DMS79 (cell line): ENCODE results near the gene MYCBP2.
A peak's percentile ranks its signal among the peaks of the same experiment; 100 is the strongest.
"Not testable (repeated sequence)": the region's sequence is repeated elsewhere in the genome, so short reads cannot be mapped to it uniquely, and the experiment has no call there.

Experiments
- DNase-seq: peaks from one replicate; lab custom pipeline; 2025; lab: John Stamatoyannopoulos, UW

Gene MYCBP2

DNA sequence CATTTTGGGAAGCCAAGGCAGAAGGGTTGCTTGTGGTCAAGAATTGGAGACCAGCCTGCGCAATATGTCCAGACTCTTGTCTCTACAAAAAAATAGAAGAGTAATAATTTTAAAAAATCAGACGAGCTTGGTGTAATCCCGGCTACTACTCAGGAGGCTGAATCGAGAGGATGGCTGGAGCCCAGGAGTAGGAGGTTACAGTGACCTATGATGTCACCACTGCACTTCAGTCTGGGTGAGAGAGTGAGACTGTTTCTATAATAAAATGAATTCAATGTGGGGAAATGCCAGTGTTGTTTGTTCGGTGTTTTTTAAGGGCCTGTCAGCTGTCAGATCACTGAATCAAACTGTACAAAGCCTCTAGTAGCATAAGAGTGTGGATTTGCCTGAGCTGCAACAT is 298.7 kb downstream of the MYCBP2 start:
- DNase-seq = no peak

DNA sequence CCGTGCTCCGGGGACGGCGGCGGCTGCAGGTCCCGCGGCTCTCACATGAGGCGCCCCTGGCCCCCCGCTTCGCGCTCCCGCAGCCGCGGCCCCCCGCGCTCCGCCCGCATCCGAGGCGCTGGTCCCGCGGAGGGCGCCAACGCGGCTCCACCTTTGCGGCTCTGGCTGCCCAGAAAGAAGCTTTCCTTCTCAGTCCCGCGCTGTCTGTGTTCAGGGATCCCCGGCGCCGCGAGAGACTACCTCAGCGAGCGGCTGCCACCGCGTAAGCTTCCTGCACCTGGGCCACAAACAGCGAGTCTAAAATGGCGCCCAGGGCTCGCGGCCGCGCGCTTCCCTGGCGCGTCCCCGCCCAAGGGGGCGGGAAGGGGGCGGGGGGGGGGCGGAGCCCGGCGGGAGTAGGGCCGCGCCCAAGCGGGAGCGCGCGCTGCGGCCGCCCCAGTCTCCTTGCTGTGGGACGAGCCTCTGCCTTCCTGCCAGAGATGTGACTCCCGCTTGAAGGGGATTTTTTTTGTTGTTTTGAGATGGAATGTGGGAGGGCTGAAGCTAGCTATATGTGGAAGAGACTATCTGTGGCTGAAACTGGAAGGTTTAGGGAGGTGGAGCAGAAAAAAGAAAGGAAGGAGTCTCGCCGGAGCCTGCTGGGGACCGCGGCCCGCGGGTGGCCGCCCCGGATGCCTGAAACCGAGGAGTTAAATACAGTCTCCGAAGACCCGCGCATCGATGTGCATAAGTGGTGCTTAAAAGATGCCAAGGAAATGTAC is 299.9 kb downstream of the MYCBP2 start, which contains the start of gene FBXL3:
FBXL3 (minus strand) TSS at position 299 of the 761 bp plus-strand sequence. CDS start 5,299 bp downstream, outside the sequence.
- DNase-seq = peak; percentile 60

DNA sequence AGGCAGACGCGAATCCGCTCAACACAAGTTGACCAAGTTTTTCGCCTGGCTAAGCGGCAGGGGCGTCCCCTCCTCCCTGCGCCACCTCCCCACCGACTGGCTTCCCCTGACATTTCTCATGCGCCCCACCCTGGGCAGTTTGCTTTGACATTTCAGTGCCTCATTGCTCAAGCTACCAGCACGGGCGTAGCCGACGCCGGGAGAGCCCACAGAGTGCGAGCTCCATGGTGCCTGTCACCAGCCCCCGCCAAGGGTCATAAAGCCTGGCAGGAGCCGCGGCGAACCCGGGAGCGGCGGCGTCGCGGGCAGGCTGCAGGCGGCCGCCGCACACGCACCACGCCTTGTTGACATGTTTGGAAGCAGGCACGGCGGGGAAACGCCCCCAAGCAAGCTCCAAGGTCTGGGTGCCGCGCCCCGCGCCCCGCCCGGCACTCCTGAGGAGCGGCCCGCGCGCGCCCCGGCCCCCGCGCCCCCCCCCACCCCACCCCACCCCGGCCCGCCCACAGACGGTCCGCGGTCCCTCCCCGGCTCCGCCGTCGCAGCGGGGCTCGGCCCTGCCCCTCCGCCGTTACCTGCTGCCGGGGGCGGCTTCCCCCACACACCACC is 300.5 kb downstream of the MYCBP2 start:
- DNase-seq = peak; percentile 26

DNA sequence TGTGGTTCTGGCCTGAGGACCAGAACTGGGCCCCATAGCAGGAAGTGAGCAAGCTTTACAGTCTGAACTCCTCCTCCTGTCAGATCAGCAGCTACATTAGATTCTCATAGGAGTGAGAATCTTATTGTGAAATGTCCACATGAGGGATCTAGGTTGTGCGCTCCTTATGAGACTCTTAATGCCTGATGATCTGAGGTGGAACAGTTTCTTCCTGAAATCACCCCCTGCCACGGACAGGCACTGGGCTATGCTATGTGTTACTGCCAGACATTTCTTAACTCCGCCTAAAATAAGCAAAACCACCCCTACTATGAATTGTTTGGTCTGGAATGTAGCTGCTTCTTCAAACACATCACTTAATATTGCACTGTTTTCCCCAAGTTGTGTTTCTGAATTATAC is 304.6 kb downstream of the MYCBP2 start:
- no peak for DNase-seq

DNA sequence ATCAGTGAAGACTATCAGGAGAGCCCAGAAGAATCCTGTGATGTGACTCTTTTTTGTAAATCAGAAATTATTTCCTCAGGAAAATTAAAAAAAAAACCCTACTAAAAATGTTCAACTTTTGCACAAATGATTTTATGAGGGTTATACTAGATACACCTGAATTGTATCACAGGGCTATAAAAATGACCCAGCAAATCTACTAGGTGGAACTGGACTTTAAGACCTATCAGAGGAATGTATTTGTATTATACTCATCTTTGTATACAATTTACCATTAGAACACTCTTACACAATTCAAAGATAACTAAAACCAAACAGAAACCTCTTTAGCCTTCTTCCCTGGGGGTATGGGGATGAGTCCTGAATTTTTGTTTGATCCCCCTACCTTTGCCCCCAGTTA is 307.1 kb downstream of the MYCBP2 start:
- no peak for DNase-seq

DNA sequence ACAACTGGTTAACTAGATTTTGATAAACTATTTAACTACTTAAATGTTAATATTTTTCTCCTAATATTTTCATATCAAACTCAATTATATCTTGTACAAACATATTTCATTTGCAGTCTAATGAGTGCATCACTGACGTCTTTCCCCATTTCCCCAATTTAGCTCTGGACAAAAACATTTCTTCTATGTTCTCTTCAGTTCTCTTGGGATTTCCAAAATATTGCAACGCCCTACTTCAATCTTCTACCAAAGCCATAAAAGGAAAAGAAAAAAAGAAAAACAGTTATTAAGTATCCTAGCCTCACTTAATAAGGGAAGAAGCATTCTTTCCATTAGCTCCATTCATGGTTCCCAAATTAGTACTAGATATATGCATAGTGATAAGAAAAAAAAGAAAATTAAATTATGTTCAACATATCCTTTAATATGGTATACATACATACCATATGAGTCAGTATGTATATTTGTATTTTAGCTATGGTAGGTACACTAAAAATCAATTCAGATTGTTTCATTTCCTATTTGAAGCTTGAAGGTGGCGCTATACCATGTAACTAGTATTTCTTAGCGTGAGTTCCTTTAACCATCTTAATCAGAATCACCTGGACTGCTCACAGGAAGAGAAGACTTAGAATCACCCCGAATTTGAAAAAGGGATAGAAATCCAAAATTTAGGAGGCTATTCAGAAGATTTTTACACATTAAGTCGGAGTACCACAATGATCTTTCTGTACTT is 309.8 kb downstream of the MYCBP2 start:
- no peak for DNase-seq

DNA sequence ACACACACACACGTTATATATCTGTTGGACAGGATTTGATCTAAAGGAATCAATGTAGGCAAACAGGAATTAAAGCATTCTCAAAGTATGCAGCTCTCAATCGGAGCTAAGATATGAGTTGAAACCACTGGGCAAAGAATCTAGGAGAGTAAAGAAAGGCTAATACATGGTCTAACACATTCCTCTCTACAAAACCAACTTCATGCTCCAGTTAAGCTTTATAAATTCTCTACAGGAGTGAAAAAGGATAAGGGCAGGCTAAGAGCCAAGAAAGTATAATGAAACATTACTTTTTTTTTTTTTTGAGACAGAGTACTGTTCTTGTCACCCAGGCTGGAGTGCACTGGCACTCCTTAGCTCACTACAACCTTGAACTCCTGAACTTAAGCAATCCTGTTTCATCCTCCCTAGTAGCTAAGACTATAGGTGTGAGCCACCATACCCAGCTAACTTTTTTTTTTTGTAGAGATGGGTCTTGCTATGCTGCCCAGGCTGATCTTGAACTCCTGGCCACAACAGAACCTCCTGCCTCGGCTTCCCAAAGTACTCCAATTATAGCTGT is 310.6 kb downstream of the MYCBP2 start:
- DNase-seq = no peak

DNA sequence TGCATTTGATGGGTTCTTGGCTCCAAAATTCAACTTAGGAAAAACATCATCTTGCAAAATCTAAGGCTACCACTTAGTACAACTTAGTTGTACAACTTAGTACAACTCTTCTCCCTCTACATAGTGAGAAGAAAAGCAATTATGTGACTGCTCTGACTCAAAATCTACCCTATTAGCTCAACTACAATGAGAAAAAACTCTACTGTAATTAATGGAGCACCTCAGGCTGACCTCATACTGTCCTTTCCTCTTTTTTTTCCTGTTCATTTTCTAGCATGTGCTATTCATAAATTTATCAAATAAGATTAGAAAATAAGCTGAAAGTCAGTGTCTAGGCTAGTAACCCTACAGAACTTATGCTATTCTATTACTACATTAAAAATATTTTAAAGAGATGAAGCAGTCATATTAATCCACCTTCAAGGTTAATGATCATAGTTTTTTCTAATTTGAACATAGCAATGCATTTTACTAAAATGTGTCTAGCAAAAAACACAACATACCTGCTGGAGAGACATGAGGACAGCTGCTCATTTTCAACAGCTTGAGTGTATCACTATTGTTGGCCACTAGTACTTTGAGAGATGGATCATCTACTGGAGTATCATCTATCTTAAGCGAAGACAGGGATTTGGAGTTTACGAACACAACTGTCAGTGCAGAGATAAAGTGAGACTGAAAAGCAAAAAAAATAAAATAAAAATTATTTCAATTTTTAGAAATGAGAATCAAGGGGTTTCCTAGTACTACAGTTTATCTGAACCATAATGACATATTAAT is 311.8 kb downstream of the MYCBP2 start:
- no peak for DNase-seq

DNA sequence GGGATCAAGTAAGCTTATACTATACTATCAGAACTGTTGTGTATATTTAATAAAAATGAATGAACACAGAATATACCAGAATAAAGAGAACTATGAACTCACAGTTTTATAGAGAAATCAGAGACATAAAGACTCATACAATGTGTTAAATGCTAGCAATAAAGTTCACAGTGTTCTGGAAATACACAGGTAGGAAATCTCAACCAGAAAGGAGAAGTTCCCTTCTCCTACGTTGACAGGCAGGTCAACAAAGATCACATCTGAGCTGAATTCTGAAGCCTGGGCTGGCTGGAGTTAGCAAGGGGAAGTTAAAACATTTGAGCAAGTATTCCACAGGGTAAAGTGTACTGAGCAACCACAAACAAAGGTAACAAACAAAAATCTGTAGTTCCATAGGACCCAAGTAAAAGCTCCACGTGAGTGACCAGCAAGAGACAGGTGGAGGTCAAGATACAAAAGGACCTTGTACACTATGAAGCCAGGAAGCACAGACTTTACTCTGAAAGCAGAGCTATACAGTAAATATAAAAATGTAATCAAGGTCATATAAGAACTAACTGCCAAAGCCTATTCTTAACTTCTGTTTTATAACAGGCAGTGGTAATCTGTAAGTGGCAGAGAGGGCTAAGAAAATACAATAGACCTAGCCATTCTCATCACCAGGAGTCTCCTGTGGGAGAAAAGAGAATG is 312.9 kb downstream of the MYCBP2 start:
- DNase-seq = no peak

DNA sequence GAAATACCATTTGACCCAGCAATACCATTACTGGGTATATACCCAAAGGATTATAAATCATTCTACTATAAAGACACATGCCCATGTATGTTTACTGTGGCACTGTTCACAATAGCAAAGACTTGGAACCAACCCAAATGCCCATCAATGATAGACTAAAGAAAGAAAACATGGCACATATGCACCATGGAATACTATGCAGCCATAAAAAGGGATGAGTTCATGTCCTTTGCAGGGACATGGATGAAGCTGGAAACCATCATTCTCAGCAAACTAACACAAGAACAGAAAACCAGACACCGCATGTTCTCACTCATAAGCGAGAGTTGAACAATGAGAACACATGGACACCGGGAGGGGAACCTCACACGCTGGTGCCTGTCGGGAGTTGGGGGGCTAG is 317.2 kb downstream of the MYCBP2 start:
- not testable (repeated sequence) for DNase-seq

DNA sequence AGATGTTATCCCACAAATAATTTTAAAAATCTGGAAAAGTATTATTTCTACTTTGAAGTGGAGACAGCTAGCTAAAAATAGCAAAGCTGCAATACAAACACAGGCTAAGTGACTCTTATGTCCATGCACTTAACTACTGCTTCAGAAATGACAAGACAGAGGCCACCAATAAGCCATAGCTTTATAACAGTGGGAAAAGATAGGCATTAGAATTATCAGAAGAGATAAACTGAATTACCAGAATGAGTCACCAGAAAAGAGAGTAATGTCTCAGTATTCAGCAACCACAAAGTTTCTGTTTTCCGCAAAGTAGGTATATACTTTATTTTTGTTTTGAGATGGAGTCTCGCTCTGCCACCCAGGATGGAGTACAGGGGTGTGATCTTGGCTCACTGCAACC is 317.9 kb downstream of the MYCBP2 start:
- DNase-seq = no peak

DNA sequence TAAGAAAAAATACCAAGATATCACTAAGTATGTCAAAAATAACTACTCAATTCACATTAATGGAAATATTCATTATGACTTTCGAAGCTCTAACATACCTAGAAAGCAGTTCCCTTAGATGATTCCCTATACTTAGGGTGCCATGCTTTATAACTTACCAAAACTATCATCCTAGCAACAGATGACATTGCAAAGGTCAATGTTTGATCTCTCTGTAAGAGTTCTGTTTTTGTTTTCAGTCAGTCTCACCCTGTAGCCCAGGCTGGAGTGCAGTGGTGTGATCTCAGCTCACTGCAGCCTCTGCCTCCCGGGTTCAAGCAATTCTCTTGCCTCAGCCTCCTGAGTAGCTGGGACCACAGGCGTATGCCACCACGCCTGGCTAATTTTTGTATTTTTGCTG is 318.6 kb downstream of the MYCBP2 start:
- DNase-seq = not testable (repeated sequence)

DNA sequence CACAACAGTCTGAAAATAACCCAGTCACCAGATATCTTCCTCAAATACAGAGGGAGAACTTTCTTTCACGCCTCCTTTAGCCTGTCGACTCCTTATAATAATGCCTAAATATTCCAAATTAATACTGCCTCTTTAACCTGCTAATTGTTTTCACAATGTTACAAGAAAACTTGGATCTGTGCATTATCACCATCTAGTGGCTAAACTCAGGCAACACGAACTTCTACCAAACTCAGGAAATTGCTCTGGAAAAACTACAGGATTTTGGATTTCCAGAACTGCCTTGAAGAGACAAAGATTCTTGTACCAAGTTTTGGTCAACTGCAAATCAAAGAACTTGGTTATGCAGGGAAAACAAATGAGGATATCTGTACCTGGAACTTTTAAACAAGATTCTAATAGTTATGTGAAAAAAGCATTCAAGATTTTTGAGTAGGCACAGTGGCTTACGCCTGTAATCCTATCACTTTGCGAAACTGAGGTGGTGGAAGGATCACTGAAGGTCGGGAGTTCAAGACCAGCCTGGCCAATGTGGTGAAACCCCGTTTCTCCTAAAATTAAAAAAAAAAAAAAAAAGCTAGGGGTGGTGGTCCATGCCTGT is 324.2 kb downstream of the MYCBP2 start:
- DNase-seq = no peak

DNA sequence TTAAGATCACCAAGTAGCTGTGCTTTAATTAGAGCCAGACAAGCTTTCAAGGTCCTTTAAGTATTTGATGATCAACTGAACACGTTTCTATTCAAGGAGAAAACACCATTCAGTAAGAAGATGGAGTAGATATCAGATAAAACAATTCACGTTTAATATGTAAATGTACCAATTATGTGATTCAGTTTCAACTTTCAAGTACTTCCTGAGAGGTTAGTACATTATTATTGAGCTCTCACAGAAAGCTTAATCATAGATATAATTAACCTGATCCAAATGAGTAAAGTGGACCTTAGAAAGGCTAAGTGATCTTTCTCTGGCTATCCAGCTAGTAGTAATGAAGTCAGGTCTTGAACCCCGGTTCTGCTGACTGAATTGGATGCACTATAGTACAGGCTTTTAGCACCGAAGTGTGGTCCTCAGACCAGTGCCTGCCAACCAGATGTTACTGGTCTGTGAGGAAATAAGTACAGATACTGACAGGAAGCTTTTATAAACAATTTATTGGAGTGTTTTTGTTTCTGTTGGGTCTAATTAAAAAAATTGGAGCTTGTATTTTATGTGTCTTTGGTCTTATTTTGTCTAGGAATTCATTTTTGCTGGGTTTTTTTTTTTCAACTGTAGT is 324.8 kb downstream of the MYCBP2 start:
- DNase-seq = no peak

DNA sequence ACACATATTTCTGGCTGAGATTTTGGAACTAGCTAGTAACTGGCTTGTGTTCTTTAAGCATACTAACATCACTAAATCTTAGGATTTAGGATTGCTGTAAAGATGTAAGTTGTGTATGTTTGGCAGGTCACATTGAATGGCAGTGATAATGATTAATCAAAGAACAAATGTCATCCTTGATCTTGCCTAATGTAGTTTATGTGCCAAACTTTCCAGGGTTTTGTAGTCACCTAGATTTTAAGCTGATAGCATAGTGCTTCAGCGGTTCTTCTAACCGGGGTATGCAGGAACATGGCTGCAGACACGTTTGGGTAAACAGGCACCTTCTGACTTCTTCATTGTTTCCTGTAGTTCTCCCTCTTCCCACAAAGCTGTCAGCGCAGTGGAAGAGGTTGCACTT is 325.4 kb downstream of the MYCBP2 start:
- no peak for DNase-seq

DNA sequence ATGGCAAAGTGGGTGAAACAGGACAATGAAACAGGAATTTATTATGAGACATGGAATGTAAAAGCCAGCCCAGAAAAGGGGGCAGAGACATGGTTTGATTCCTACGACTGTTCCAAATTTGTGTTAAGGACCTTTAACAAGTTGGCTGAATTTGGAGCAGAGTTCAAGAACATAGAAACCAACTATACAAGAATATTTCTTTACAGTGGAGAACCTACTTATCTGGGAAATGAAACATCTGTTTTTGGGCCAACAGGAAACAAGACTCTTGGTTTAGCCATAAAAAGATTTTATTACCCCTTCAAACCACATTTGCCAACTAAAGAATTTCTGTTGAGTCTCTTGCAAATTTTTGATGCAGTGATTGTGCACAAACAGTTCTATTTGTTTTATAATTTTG is 326.4 kb downstream of the MYCBP2 start:
- no peak for DNase-seq
